Lower leg skin (tissue), 4 donors: ENCODE data around the gene ACOT12. TPM values are rescaled to one million over a fixed set of nuclear protein-coding genes. Genes with fewer than 3 reads are reported as not detected.

Source experiments
- DNase-seq, 2 donors: peaks; one replicate each; pipeline ENCODE4 v3.0.0-alpha.2; 2019; ENCODE audit warnings: low spot score in 2 of 2
- H3K4me3 ChIP-seq: fragments of 200-600 bp; sonication (generic); 2 replicates; pipeline ENCODE4 v1.5.1; 2017; ENCODE audit warnings: mild to moderate bottlenecking, low read depth; ENCODE audit not compliant: poor library complexity, severe bottlenecking
- CTCF ChIP-seq, 3 donors: fragments of 450-650 bp; IDR thresholded peaks; one replicate each; pipeline ENCODE4 v1.5.1; 2016; ENCODE audit warnings: antibody characterized with exemption in 3 of 3, mild to moderate bottlenecking in 3 of 3, moderate library complexity in 2 of 3
- POLR2A ChIP-seq, 2 donors: fragments of 450-650 bp; IDR thresholded peaks; one replicate each; pipeline ENCODE4 v1.6.1; 2016 to 2017; ENCODE audit warnings: antibody characterized with exemption in 2 of 2, mild to moderate bottlenecking in 1 of 2, moderate library complexity in 1 of 2
- WGBS, 2 donors: methylation state at CpG; one replicate each; pipeline ENCODE4 v1.1.5; 2018; 5-methylcytosine and 5-hydroxymethylcytosine counted together
- intact Hi-C: fragments of 100-400 bp; cut with DNase I; formaldehyde crosslinking; loops from one replicate; pipeline ENCODE4 v1.15.0; 2023; ENCODE audit warnings: low total_unique reads
- total RNA-seq, 4 donors: library from RNA; depleted of rRNA; stranded (reverse); fragments of >200 nt; gene quantifications; one replicate each; pipeline ENCODE4 v1.1.0, GENCODE V29; 2016

ACOT12 gene
- total RNA-seq, 4 donors from 2014 or later, result 1.1 TPM; not detected in 3

- TF ChIP-seq POLR2A (IDR thresholded peaks at IDR 0.05) (no peak), CTCF (IDR thresholded peaks at IDR 0.05) (no peak)
- no peak overlapping the region for H3K4me3 ChIP-seq
- intact Hi-C loops, result no loop called here
- 51 to 57% methylated on average over 4 of the region's 4 CpGs for WGBS, 2 donors
- no peak for DNase-seq
Observed at GRCh38 chr5:81398741-81399140, 4.8 kb upstream of the ACOT12 start.

- no peak overlapping the region for H3K4me3 ChIP-seq
- no peak for TF ChIP-seq POLR2A (IDR thresholded peaks at IDR 0.05)
- TF ChIP-seq CTCF (IDR thresholded peaks at IDR 0.05), result no peak
- 0 to 2% methylated on average over 3 of the region's 3 CpGs for WGBS, 2 donors
- intact Hi-C loops, result no loop called here
- DNase-seq, result no peak
Observed at GRCh38 chr5:81397176-81397575, 3.2 kb upstream of the ACOT12 start.

DNA sequence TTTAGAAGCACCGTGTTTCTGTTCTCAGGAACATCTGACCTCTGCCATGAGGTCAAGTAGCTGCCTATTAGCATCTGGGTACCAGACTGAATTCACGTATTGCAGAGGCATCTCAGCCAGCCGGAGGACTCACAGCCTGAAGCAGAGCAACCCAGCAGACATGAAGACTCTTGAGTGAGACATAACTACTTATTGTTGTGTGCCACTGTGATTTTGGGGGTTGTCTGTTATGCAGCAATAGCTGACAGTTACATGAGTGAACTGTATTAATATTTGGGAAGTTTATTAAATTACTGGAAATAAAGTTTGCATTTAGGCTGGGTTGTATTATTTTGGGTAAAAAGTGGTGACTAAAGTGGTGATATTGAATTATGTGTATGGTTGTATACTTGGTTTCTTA, 1.3 kb upstream of the ACOT12 start:
- H3K4me3 ChIP-seq, result no peak overlapping the region

DNA sequence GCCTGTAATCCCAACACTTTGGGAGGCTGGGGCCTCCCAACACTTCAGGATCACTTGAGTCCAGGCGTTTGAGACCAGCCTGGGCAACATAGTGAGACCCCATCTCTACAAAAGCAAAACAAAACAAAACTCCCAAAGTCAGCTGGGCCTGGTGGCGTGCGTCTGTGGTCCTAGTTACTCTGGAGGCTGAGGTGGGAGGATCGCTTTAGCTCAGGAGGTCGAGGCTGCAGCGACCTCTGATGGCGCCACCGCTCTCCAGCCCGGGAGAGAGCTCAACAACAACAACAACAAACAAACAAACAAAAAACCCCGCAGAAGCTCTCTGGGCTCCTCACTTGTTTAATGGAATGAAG, 528 bp downstream of the ACOT12 start:
- intact Hi-C loops, result no loop called here
- TF ChIP-seq POLR2A (IDR thresholded peaks at IDR 0.05) (no peak), CTCF (IDR thresholded peaks at IDR 0.05) (no peak)
- no peak for DNase-seq
- no peak overlapping the region for H3K4me3 ChIP-seq
- WGBS, 2 donors, result 27 to 32% methylated on average over 10 of the region's 10 CpGs

More for the DNA sequence above, 1.3 kb upstream of the ACOT12 start:
- intact Hi-C loops, result no loop called here
- DNase-seq, result no peak
- 55 to 70% methylated on average over 3 of the region's 3 CpGs for WGBS, 2 donors
- TF ChIP-seq POLR2A (IDR thresholded peaks at IDR 0.05) (no peak), CTCF (IDR thresholded peaks at IDR 0.05) (no peak)

DNA sequence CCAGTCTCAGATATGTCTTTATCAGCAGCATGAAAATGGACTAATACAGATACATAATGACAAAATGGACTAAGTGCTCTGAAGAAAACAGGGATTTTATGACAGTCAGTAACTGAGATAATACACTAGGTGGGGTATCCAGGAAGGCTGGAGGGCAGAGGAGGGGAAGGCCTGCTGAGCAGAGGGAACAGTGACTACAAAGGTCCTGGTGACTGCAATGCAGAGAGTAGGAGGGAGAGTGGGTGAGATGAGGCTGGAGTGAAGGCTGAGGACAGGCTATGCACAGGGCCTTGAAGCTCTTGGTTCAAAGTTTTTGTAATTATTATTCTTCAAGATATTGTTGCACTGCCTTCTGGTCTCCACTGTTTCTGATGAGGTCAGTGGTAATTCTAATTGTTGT, 4.9 kb downstream of the ACOT12 start:
- no peak for TF ChIP-seq CTCF (IDR thresholded peaks at IDR 0.05)
- no peak for TF ChIP-seq POLR2A (IDR thresholded peaks at IDR 0.05)
- no peak for DNase-seq
- H3K4me3 ChIP-seq, result no peak overlapping the region
- intact Hi-C loops, result no loop called here

- intact Hi-C loops, result no loop called here
Observed at GRCh38 chr5:81388169-81388568, 5.8 kb downstream of the ACOT12 start.

More at GRCh38 chr5:81388169-81388568, 5.8 kb downstream of the ACOT12 start:
- H3K4me3 ChIP-seq, result no peak overlapping the region
- no peak for DNase-seq
- 63 to 68% methylated on average over 4 of the region's 4 CpGs for WGBS, 2 donors
- TF ChIP-seq CTCF (IDR thresholded peaks at IDR 0.05) (no peak), POLR2A (IDR thresholded peaks at IDR 0.05) (no peak)
